Nephron progenitor cell (in vitro differentiated cells): ENCODE measurements around the gene C19orf73.
A peak's percentile ranks its signal among the peaks of the same experiment; 100 is the strongest.

Experiments
- DNase-seq: peaks from one replicate; pipeline ENCODE4 v3.0.0; 2021
- H3K27ac Mint-ChIP-seq: 2 replicates; pipeline ENCODE4 v1.8.0; 2021; ENCODE audit warnings: mild to moderate bottlenecking, moderate library complexity, mixed read lengths
- H3K27me3 Mint-ChIP-seq: 2 replicates; pipeline ENCODE4 v1.8.0; 2021; ENCODE audit warnings: mild to moderate bottlenecking, low read depth, mixed read lengths; ENCODE audit not compliant: poor library complexity
- H3K36me3 Mint-ChIP-seq: 2 replicates; pipeline ENCODE4 v1.8.0; 2021; ENCODE audit warnings: low read depth, mixed read lengths
- H3K4me1 Mint-ChIP-seq: 2 replicates; pipeline ENCODE4 v1.8.0; 2021; ENCODE audit warnings: mixed read lengths
- H3K4me3 Mint-ChIP-seq: 2 replicates; pipeline ENCODE4 v1.8.0; 2021; ENCODE audit warnings: mild to moderate bottlenecking, moderate library complexity, mixed read lengths
- H3K9me3 Mint-ChIP-seq: 2 replicates; pipeline ENCODE4 v1.8.0; 2021; ENCODE audit warnings: mild to moderate bottlenecking, moderate library complexity, mixed read lengths
- CTCF ChIP-seq: fragments of 200-600 bp; sonication (generic); IDR thresholded peaks from 2 replicates; pipeline ENCODE4 v1.5.0; 2021; ENCODE audit warnings: antibody characterized with exemption

Gene C19orf73

GRCh38 chr19:49109051-49109450 is 9.9 kb downstream of the C19orf73 start:
- Mint-ChIP-seq H3K4me3 (no peak overlapping the region), H3K27me3 (peaks cover 8% of the 10 kb centered on the region), H3K36me3 (peaks cover 41% of the 10 kb centered on the region), H3K4me1 (peaks cover 44% of the 10 kb centered on the region), H3K27ac (peak overlapping the region; percentile 92), H3K9me3 (no peaks in the 10 kb centered on the region)
- DNase-seq, result no peak
- TF ChIP-seq CTCF, result no peak

- no peak for TF ChIP-seq CTCF
- Mint-ChIP-seq H3K27ac (no peak overlapping the region), H3K4me3 (no peak overlapping the region), H3K4me1 (peaks cover 45% of the 10 kb centered on the region), H3K27me3 (no peaks in the 10 kb centered on the region), H3K9me3 (no peaks in the 10 kb centered on the region), H3K36me3 (peaks cover 41% of the 10 kb centered on the region)
- DNase-seq, result no peak
These were observed 11.1 kb downstream of the C19orf73 start for GRCh38 chr19:49107625-49108459.

GRCh38 chr19:49106648-49107135 is 12.3 kb downstream of the C19orf73 start:
- peak overlapping the region; percentile 36 for H3K27ac Mint-ChIP-seq
- DNase-seq, result peak; percentile 73
- peaks cover 41% of the 10 kb centered on the region for H3K36me3 Mint-ChIP-seq
- peaks cover 50% of the 10 kb centered on the region for H3K4me1 Mint-ChIP-seq
- no peak overlapping the region for H3K4me3 Mint-ChIP-seq
- H3K9me3 Mint-ChIP-seq, result no peaks in the 10 kb centered on the region
- H3K27me3 Mint-ChIP-seq, result peaks cover 2% of the 10 kb centered on the region
- peak; percentile 75 for TF ChIP-seq CTCF

GRCh38 chr19:49104229-49104864 is 14.6 kb downstream of the C19orf73 start:
- Mint-ChIP-seq H3K27ac (peak overlapping the region; percentile 86), H3K27me3 (peaks cover 5% of the 10 kb centered on the region), H3K36me3 (peaks cover 54% of the 10 kb centered on the region), H3K4me1 (peaks cover 65% of the 10 kb centered on the region), H3K4me3 (peak overlapping the region; percentile 43), H3K9me3 (no peaks in the 10 kb centered on the region)
- peak; percentile 67 for DNase-seq
- TF ChIP-seq CTCF, result no peak

- no peak for DNase-seq
- Mint-ChIP-seq H3K27me3 (peaks cover 5% of the 10 kb centered on the region), H3K9me3 (no peaks in the 10 kb centered on the region), H3K4me3 (no peak overlapping the region), H3K27ac (peak overlapping the region; percentile 96), H3K4me1 (peaks cover 66% of the 10 kb centered on the region), H3K36me3 (peaks cover 54% of the 10 kb centered on the region)
- no peak for TF ChIP-seq CTCF
These were observed 15.4 kb downstream of the C19orf73 start for GRCh38 chr19:49103331-49104085.
